Panc1 (cell line): Measurements from ENCODE around the gene STEAP1B. TPM values are rescaled to one million over a fixed set of nuclear protein-coding genes. Genes with fewer than 3 reads are reported as not detected.

Experiments used
- ATAC-seq: fragments of 200-7000 bp; cut with Tn5 transposase; 2 replicates; pipeline ENCODE4 v1.9.1; 2020; ENCODE audit warnings: mild to moderate bottlenecking, moderate library complexity
- BruUV-seq: library from RNA; stranded (reverse); fragments of 400-500 nt; replicated peaks from 2 replicates; lab custom pipeline; 2021; lab: Mats Ljungman, UMichigan
- CTCF ChIA-PET: fragments of 300-600 bp; sonication (Branson Sonifier 250); formaldehyde crosslinking; loops from one replicate; lab custom pipeline; 2022; ENCODE audit warnings: antibody characterized with exemption; lab: Charles Lee
- POLR2A ChIA-PET: fragments of 300-600 bp; sonication (Branson Sonifier 250); formaldehyde crosslinking; loops from one replicate; lab custom pipeline; 2022; ENCODE audit warnings: antibody characterized with exemption; lab: Charles Lee
- DNase-seq: peaks from one replicate; pipeline ENCODE4 v3.0.0-alpha.2; 2010; ENCODE audit warnings: low read depth, low spot score
- H3K27ac ChIP-seq: 2 replicates; pipeline ENCODE4 v1.5.1; 2011; ENCODE audit warnings: mild to moderate bottlenecking, low read length, inconsistent platforms
- H3K27me3 ChIP-seq: fragments of 200-500 bp; sonication (Bioruptor generic); 2 replicates; pipeline ENCODE4 v1.6.0; 2014; ENCODE audit warnings: low read length, inconsistent platforms; ENCODE audit not compliant: control insufficient read depth, insufficient read depth
- H3K36me3 ChIP-seq: fragments of 200-500 bp; sonication (Bioruptor generic); 2 replicates; pipeline ENCODE4 v1.5.1; 2014; ENCODE audit warnings: inconsistent platforms, mild to moderate bottlenecking, low read length, moderate library complexity; ENCODE audit not compliant: control insufficient read depth, insufficient read depth
- H3K4me1 ChIP-seq: 2 replicates; pipeline ENCODE4 v1.5.1; 2011; ENCODE audit warnings: inconsistent platforms, mild to moderate bottlenecking, low read length, moderate library complexity; ENCODE audit not compliant: control insufficient read depth, insufficient read depth
- H3K4me3 ChIP-seq, 2 experiments: 2 replicates each; pipeline ENCODE4 v1.5.1; 2011 to 2012; ENCODE audit warnings: low read depth in 2 of 2, low read length in 2 of 2, mild to moderate bottlenecking in 2 of 2, inconsistent platforms in 1 of 2, moderate library complexity in 1 of 2
- H3K9me3 ChIP-seq: fragments of 200-500 bp; sonication (Bioruptor generic); 2 replicates; pipeline ENCODE4 v1.5.1; 2014; ENCODE audit warnings: low read depth, mild to moderate bottlenecking, inconsistent platforms, low read length, moderate library complexity; ENCODE audit not compliant: control insufficient read depth, insufficient read depth
- POLR2AphosphoS5 ChIP-seq: IDR thresholded peaks from 2 replicates; pipeline ENCODE4 v1.6.1; 2012; ENCODE audit warnings: mild to moderate bottlenecking, low read depth, low read length, moderate library complexity
- SIN3A ChIP-seq: IDR thresholded peaks from 2 replicates; pipeline ENCODE4 v1.6.1; 2012; ENCODE audit warnings: low read depth, mild to moderate bottlenecking, low read length, moderate library complexity, borderline replicate concordance; ENCODE audit not compliant: insufficient read depth
- TCF7L2 ChIP-seq: IDR thresholded peaks from 2 replicates; pipeline ENCODE4 v1.6.1; 2011; ENCODE audit warnings: mild to moderate bottlenecking, low read depth, low read length, inconsistent platforms
- in situ Hi-C: cut with HindIII; loops from 2 replicates; pipeline ENCODE4 v1.10.0; 2016; ENCODE audit warnings: low sequenced_read_pairs, low pct_unique_long_range_greater_than_20kb
- intact Hi-C: fragments of 100-400 bp; cut with micrococcal nuclease; formaldehyde crosslinking; loops from one replicate; pipeline ENCODE4 v1.10.0; 2022; ENCODE audit not compliant: unreplicated experiment
- total RNA-seq: library from RNA; stranded (reverse); gene quantifications from one replicate; pipeline ENCODE4 v1.2.1, GENCODE V29; 2021; ENCODE audit not compliant: unreplicated experiment
- TF ChIP-seq, protein P1 (sequence below): fragments of 450-650 bp; IDR thresholded peaks from 2 replicates; pipeline ENCODE4 v1.5.1; 2017; ENCODE audit warnings: mild to moderate bottlenecking
- TF ChIP-seq, protein P2 (sequence below), 2 experiments: IDR thresholded peaks; 2 replicates each; pipeline ENCODE4 v1.6.1; 2011 to 2012; ENCODE audit warnings: low read depth in 2 of 2, control low read depth in 1 of 2, low read length in 1 of 2, mild to moderate bottlenecking in 1 of 2, moderate library complexity in 1 of 2; ENCODE audit not compliant: insufficient read depth in 1 of 2

The STEAP1B gene
- total RNA-seq, 1 experiment from 2014 or later = 3.3 TPM

DNA sequence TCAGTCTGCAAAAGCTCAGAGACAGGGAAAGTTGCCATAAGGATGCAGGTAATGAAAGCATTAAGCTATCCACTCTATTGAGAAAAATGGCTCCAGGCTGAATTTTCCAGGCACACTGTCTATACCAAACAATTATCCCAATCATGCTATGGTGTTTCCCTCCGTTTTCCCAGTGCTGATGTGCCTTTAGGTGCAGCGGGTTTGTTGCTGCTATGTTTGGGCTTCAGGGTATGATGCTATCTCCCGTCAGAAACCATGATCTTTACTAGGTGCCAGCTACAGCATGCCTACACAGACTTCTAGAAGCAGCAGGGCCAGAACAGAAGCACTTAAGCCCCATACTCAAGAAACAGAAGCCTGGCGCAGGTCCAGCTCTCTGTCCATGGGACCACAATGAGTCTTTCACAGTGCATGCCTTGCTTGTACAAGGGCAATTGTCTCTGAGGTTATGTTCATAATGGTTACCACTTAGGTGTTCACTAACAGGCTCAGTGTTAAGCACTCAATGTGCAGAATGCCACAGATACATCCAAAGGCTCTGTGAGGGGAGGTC lies 19.4 kb downstream of the STEAP1B start:
- BruUV-seq = no TSS peak
- intact Hi-C loops = no loop called here

DNA sequence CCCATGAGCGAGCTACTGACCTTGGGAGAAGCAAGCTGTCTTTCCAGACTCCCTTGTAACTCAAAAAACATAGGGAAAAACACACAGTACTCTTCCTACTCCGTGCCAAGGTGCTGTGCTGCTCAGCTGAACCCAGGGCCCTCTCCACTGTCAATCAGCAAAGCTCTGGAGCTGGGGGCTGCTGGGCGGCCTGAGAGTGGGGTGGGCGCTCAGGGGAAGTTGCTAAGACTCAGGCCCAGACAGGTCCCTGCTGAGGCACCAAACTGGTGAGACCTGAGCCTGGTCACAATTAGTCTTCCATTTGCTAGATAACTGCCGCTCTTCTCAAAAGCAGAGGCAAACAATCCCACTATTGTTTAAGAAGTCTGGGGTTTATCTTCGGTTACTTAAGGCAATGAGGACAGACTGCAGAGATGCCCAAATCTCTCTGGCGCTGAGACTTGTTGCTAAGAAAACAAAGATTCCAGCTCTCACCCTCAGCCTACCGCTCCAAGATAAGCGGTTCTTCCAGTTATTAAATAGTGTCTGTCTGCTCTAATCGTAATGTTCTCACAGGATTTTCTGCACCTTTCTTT lies 22.0 kb downstream of the STEAP1B start:
- H3K4me3 ChIP-seq = no peak overlapping the region
- H3K27ac ChIP-seq = no peak overlapping the region
- H3K27me3 ChIP-seq = no peaks in the 10 kb centered on the region
- TF ChIP-seq, protein P1, sequence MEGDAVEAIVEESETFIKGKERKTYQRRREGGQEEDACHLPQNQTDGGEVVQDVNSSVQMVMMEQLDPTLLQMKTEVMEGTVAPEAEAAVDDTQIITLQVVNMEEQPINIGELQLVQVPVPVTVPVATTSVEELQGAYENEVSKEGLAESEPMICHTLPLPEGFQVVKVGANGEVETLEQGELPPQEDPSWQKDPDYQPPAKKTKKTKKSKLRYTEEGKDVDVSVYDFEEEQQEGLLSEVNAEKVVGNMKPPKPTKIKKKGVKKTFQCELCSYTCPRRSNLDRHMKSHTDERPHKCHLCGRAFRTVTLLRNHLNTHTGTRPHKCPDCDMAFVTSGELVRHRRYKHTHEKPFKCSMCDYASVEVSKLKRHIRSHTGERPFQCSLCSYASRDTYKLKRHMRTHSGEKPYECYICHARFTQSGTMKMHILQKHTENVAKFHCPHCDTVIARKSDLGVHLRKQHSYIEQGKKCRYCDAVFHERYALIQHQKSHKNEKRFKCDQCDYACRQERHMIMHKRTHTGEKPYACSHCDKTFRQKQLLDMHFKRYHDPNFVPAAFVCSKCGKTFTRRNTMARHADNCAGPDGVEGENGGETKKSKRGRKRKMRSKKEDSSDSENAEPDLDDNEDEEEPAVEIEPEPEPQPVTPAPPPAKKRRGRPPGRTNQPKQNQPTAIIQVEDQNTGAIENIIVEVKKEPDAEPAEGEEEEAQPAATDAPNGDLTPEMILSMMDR = no peak
- TF ChIP-seq TCF7L2 = no peak
- TF ChIP-seq, protein P2, sequence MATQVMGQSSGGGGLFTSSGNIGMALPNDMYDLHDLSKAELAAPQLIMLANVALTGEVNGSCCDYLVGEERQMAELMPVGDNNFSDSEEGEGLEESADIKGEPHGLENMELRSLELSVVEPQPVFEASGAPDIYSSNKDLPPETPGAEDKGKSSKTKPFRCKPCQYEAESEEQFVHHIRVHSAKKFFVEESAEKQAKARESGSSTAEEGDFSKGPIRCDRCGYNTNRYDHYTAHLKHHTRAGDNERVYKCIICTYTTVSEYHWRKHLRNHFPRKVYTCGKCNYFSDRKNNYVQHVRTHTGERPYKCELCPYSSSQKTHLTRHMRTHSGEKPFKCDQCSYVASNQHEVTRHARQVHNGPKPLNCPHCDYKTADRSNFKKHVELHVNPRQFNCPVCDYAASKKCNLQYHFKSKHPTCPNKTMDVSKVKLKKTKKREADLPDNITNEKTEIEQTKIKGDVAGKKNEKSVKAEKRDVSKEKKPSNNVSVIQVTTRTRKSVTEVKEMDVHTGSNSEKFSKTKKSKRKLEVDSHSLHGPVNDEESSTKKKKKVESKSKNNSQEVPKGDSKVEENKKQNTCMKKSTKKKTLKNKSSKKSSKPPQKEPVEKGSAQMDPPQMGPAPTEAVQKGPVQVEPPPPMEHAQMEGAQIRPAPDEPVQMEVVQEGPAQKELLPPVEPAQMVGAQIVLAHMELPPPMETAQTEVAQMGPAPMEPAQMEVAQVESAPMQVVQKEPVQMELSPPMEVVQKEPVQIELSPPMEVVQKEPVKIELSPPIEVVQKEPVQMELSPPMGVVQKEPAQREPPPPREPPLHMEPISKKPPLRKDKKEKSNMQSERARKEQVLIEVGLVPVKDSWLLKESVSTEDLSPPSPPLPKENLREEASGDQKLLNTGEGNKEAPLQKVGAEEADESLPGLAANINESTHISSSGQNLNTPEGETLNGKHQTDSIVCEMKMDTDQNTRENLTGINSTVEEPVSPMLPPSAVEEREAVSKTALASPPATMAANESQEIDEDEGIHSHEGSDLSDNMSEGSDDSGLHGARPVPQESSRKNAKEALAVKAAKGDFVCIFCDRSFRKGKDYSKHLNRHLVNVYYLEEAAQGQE (IDR thresholded peaks at IDR 0.05; ENCODE audit: insufficient read depth in 1 of 2, low read depth in 2 of 2, low read length in 1 of 2) = no peak
- no peak for TF ChIP-seq SIN3A
- TF ChIP-seq POLR2AphosphoS5 = no peak
- no peaks in the 10 kb centered on the region for H3K9me3 ChIP-seq
- DNase-seq (no peak), ATAC-seq (no peak)
- in situ Hi-C loops (no loop called here), intact Hi-C loops (no loop called here)
- POLR2A ChIA-PET = no interaction called here
- CTCF ChIA-PET = no interaction called here
- H3K4me1 ChIP-seq = no peaks in the 10 kb centered on the region
- H3K36me3 ChIP-seq = no peaks in the 10 kb centered on the region
- BruUV-seq = no TSS peak

More for the DNA sequence above, 19.4 kb downstream of the STEAP1B start:
- DNase-seq (no peak), ATAC-seq (no peak)
- no peak overlapping the region for H3K27ac ChIP-seq
- POLR2A ChIA-PET = no interaction called here
- no peaks in the 10 kb centered on the region for H3K27me3 ChIP-seq
- in situ Hi-C loops = no loop called here
- H3K9me3 ChIP-seq = no peaks in the 10 kb centered on the region
- no peaks in the 10 kb centered on the region for H3K4me1 ChIP-seq
- no peak overlapping the region for H3K4me3 ChIP-seq
- TF ChIP-seq, protein P2 (IDR thresholded peaks at IDR 0.05; ENCODE audit: insufficient read depth in 1 of 2, low read depth in 2 of 2, low read length in 1 of 2) = no peak
- TF ChIP-seq SIN3A (no peak), POLR2AphosphoS5 (no peak), TCF7L2 (no peak)
- TF ChIP-seq, protein P1 = no peak
- CTCF ChIA-PET = no interaction called here
- no peaks in the 10 kb centered on the region for H3K36me3 ChIP-seq
